Endodermal cell (in vitro differentiated cells): ENCODE results near the gene NDUFB4. TPM values are rescaled to one million over a fixed set of nuclear protein-coding genes. Genes with fewer than 3 reads are reported as not detected.

ENCODE experiments used
- DNase-seq: peaks from one replicate; pipeline ENCODE4 v3.0.0-alpha.2; 2017
- H3K27ac ChIP-seq: 2 replicates; pipeline ENCODE4 v1.5.1; 2013; ENCODE audit warnings: mild to moderate bottlenecking, low read depth, low read length, moderate library complexity
- H3K27me3 ChIP-seq: 2 replicates; pipeline ENCODE4 v1.6.1; 2013; ENCODE audit warnings: mild to moderate bottlenecking, low read length, moderate library complexity; ENCODE audit not compliant: insufficient read depth, control insufficient read depth, poor library complexity, severe bottlenecking
- H3K36me3 ChIP-seq: 2 replicates; pipeline ENCODE4 v1.7.0; 2013; ENCODE audit warnings: mild to moderate bottlenecking, low read length, moderate library complexity; ENCODE audit not compliant: control insufficient read depth, insufficient read depth
- H3K4me1 ChIP-seq: one replicate; pipeline ENCODE4 v1.7.0; 2013; ENCODE audit warnings: low read length; ENCODE audit not compliant: control insufficient read depth, insufficient read depth
- H3K4me3 ChIP-seq: 2 replicates; pipeline ENCODE4 v1.5.1; 2013; ENCODE audit warnings: mild to moderate bottlenecking, low read length, moderate library complexity
- H3K9ac ChIP-seq: 2 replicates; pipeline ENCODE4 v1.6.1; 2013; ENCODE audit warnings: mild to moderate bottlenecking, low read length, moderate library complexity; ENCODE audit not compliant: poor library complexity, severe bottlenecking; ENCODE audit errors: extremely low read depth
- H3K9me3 ChIP-seq: 2 replicates; pipeline ENCODE4 v1.6.1; 2013; ENCODE audit warnings: mild to moderate bottlenecking, low read length, moderate library complexity; ENCODE audit not compliant: control insufficient read depth
- H3K27ac Mint-ChIP-seq: 2 replicates; pipeline ENCODE4 v1.8.0; 2020; ENCODE audit warnings: mixed read lengths
- H3K27me3 Mint-ChIP-seq: 2 replicates; pipeline ENCODE4 v1.8.0; 2021; ENCODE audit warnings: mild to moderate bottlenecking, mixed read lengths; ENCODE audit not compliant: insufficient read depth
- H3K36me3 Mint-ChIP-seq: 2 replicates; pipeline ENCODE4 v1.8.0; 2020; ENCODE audit warnings: low read depth, mixed read lengths
- H3K4me1 Mint-ChIP-seq: 2 replicates; pipeline ENCODE4 v1.8.0; 2020; ENCODE audit warnings: mixed read lengths
- H3K4me3 Mint-ChIP-seq: 2 replicates; pipeline ENCODE4 v1.8.0; 2020; ENCODE audit warnings: mild to moderate bottlenecking, moderate library complexity, mixed read lengths
- H3K9me3 Mint-ChIP-seq: 2 replicates; pipeline ENCODE4 v1.8.0; 2020; ENCODE audit warnings: mild to moderate bottlenecking, mixed read lengths
- CTCF ChIP-seq: fragments of 200-600 bp; sonication (generic); conservative IDR thresholded peaks from 2 replicates; pipeline ENCODE4 v1.5.0; 2021; ENCODE audit warnings: antibody characterized with exemption, mild to moderate bottlenecking
- WGBS, 2 experiments: methylation state at CpG; one replicate each; pipeline versions ENCODE4 v1.1.5 to v1.1.7; 2013; ENCODE audit warnings: missing lambda C conversion rate in 2 of 2, mixed read lengths in 1 of 2; ENCODE audit not compliant: insufficient coverage in 1 of 2, insufficient read length in 1 of 2; 5-methylcytosine and 5-hydroxymethylcytosine counted together
- total RNA-seq, 2 donors: library from RNA; stranded (reverse); fragmentation: NEBNext Ultra II Directional in 1 of 2; extraction: Animal tissue kit (Norgen Biotek cat#: 25700) in 1 of 2; gene quantifications; 2 replicates in 1 of 2; 3 replicates in 1 of 2; pipeline ENCODE4 v1.2.1, GENCODE V29; 2021

NDUFB4 gene
- total RNA-seq, 2 donors from 2014 or later, result 144 to 181 TPM

GRCh38 chr3:120560304-120561250, 35.6 kb upstream of the NDUFB4 start:
- WGBS, 2 experiments, result 70 to 76% methylated on average over 6 to 12 of the region's 12 CpGs
- Histone ChIP-seq H3K4me1 (no peaks in the 10 kb centered on the region), H3K4me3 (no peak overlapping the region), H3K9me3 (no peaks in the 10 kb centered on the region), H3K9ac (no peak overlapping the region), H3K36me3 (no peaks in the 10 kb centered on the region), H3K27ac (peak overlapping the region; percentile 89), H3K27me3 (no peaks in the 10 kb centered on the region)
- Mint-ChIP-seq H3K36me3 (no peaks in the 10 kb centered on the region), H3K4me1 (peaks cover 38% of the 10 kb centered on the region), H3K4me3 (no peak overlapping the region), H3K9me3 (no peaks in the 10 kb centered on the region), H3K27me3 (peaks cover 12% of the 10 kb centered on the region), H3K27ac (no peak overlapping the region)
- peak; percentile 59 for DNase-seq
- no peak for TF ChIP-seq CTCF

- Histone ChIP-seq H3K27me3 (no peaks in the 10 kb centered on the region), H3K4me1 (no peaks in the 10 kb centered on the region), H3K36me3 (no peaks in the 10 kb centered on the region), H3K4me3 (no peak overlapping the region), H3K27ac (no peak overlapping the region), H3K9ac (no peak overlapping the region), H3K9me3 (no peaks in the 10 kb centered on the region)
- peak; percentile 94 for TF ChIP-seq CTCF
- WGBS, 2 experiments, result 47 to 53% methylated on average over 5 to 10 of the region's 10 CpGs
- H3K36me3 Mint-ChIP-seq, result no peaks in the 10 kb centered on the region
- no peaks in the 10 kb centered on the region for H3K9me3 Mint-ChIP-seq
- H3K4me1 Mint-ChIP-seq, result peaks cover 37% of the 10 kb centered on the region
- peak; percentile 89 for DNase-seq
- H3K4me3 Mint-ChIP-seq, result no peak overlapping the region
- no peak overlapping the region for H3K27ac Mint-ChIP-seq
- H3K27me3 Mint-ChIP-seq, result peaks cover 12% of the 10 kb centered on the region
These were observed 34.7 kb upstream of the NDUFB4 start for GRCh38 chr3:120561251-120562045.

GRCh38 chr3:120563356-120564022, 32.6 kb upstream of the NDUFB4 start:
- 87% methylated on average over 4 to 5 of the region's 5 CpGs for WGBS, 2 experiments
- H3K36me3 ChIP-seq, result no peaks in the 10 kb centered on the region
- no peak overlapping the region for H3K27ac ChIP-seq
- H3K9me3 Mint-ChIP-seq, result no peaks in the 10 kb centered on the region
- no peak overlapping the region for H3K4me3 Mint-ChIP-seq
- no peaks in the 10 kb centered on the region for H3K27me3 ChIP-seq
- no peak for TF ChIP-seq CTCF
- no peak for DNase-seq
- no peak overlapping the region for H3K27ac Mint-ChIP-seq
- H3K4me3 ChIP-seq, result no peak overlapping the region
- no peak overlapping the region for H3K9ac ChIP-seq
- no peaks in the 10 kb centered on the region for H3K27me3 Mint-ChIP-seq
- H3K9me3 ChIP-seq, result no peaks in the 10 kb centered on the region
- H3K4me1 ChIP-seq, result no peaks in the 10 kb centered on the region
- H3K4me1 Mint-ChIP-seq, result peaks cover 38% of the 10 kb centered on the region
- H3K36me3 Mint-ChIP-seq, result no peaks in the 10 kb centered on the region
